Lung (tissue), 12 donors: ENCODE measurements around the gene RAPGEF1. TPM values are rescaled to one million over a fixed set of nuclear protein-coding genes. Genes with fewer than 3 reads are reported as not detected.
A peak's percentile ranks its signal among the peaks of the same experiment; 100 is the strongest.

Experiments
- ATAC-seq: fragments of 200-7000 bp; cut with Tn5 transposase; one replicate; pipeline ENCODE4 v1.9.1; 2020; ENCODE audit warnings: moderate number of reproducible peaks; ENCODE audit not compliant: insufficient read depth, low FRiP score
- DNase-seq, 3 donors: peaks; one replicate each; pipeline ENCODE4 v3.0.0-alpha.2; 2013 to 2017
- H3K27ac ChIP-seq, 2 donors: one replicate each; pipeline ENCODE4 v1.5.1; 2013; ENCODE audit warnings: mild to moderate bottlenecking in 2 of 2, moderate library complexity in 2 of 2, control low read depth in 1 of 2, inconsistent platforms in 1 of 2, low read depth in 1 of 2, low read length in 1 of 2
- H3K27me3 ChIP-seq, 3 donors: one replicate each; pipeline ENCODE4 v1.5.1; 2013; ENCODE audit warnings: low read length in 2 of 3; ENCODE audit not compliant: control insufficient read depth in 3 of 3, insufficient read depth in 3 of 3
- H3K36me3 ChIP-seq, 4 donors: one replicate each; pipeline ENCODE4 v1.5.1; 2013; ENCODE audit warnings: low read length in 4 of 4, mild to moderate bottlenecking in 1 of 4, moderate library complexity in 1 of 4; ENCODE audit not compliant: control insufficient read depth in 4 of 4, insufficient read depth in 4 of 4
- H3K4me1 ChIP-seq, 5 donors: one replicate each; pipeline ENCODE4 v1.5.1; 2013; ENCODE audit warnings: low read length in 5 of 5, mild to moderate bottlenecking in 2 of 5, moderate library complexity in 1 of 5; ENCODE audit not compliant: control insufficient read depth in 5 of 5, insufficient read depth in 5 of 5
- H3K4me3 ChIP-seq: one replicate; pipeline ENCODE4 v1.5.1; 2013; ENCODE audit warnings: mild to moderate bottlenecking, control low read depth, moderate library complexity
- H3K9ac ChIP-seq, 2 donors: one replicate each; pipeline ENCODE4 v1.5.1; 2013; ENCODE audit warnings: low read length in 2 of 2, control low read depth in 1 of 2; ENCODE audit not compliant: insufficient read depth in 1 of 2
- H3K9me3 ChIP-seq, 4 donors: one replicate each; pipeline ENCODE4 v1.5.1; 2013; ENCODE audit warnings: low read length in 3 of 4, mild to moderate bottlenecking in 1 of 4, moderate library complexity in 1 of 4; ENCODE audit not compliant: control insufficient read depth in 4 of 4, insufficient read depth in 3 of 4
- WGBS, 2 donors: extraction: QIAGEN DNeasy Blood & Tissue Kit; methylation state at CpG; one replicate each; pipeline ENCODE4 v1.1.7; 2013; 5-methylcytosine and 5-hydroxymethylcytosine counted together
- polyA plus RNA-seq, 2 donors: library from polyadenylated mRNA; stranded (reverse); fragments of 200-250 nt; gene quantifications; one replicate each; pipeline ENCODE4 v1.2.1, GENCODE V29; 2013
- total RNA-seq, 2 donors: library from RNA; depleted of rRNA in 1 of 2; stranded (reverse); fragments of >200 nt in 1 of 2; gene quantifications; one replicate each; pipeline ENCODE4 v1.2.1, GENCODE V29; 2014 to 2021
- TF ChIP-seq, protein P1 (sequence below): IDR thresholded peaks from 2 replicates; pipeline ENCODE4 v1.5.1; 2012; ENCODE audit warnings: mild to moderate bottlenecking; ENCODE audit errors: control extremely low read depth, extremely low read depth
- donor health status: control.
- donor health status: control.
- donor health status: Bipolar disorder and iron deficiency.
- donor health status: healthy.
- donor health status: DM: yes; HTN: yes; CAD: no.

The RAPGEF1 gene
- total and polyA plus RNA-seq, 4 donors: 38.9 to 134 (median 55.1) TPM

DNA sequence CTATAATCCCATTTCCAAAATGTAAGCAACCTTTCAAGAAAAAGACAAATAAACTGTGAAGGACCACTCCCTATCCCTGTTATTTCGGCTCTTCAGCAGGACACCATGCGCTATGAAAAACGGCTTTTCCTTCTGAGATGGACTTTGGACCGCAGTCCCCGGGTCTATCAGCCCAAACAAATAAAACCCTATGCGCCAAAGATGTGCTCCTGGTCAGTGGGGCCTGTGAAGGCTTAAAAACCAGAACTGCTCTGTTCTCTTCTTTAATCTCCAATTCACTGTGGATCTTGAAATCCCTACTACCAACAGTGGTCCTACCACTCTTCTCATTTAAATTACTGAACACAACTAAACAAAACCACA, 33.3 kb downstream of the RAPGEF1 start:
- WGBS, 2 donors: 74 to 92% methylated on average over 6 of the region's 6 CpGs
- H3K4me1 ChIP-seq: peaks cover 14 to 29% (median 21%) of the 10 kb centered on the region in 5 donors
- H3K36me3 ChIP-seq: peaks cover 0 to 2% (median 0%) of the 10 kb centered on the region in 4 donors
- no peak overlapping the region for H3K9ac ChIP-seq
- ATAC-seq (no peak), DNase-seq (no peak)
- TF ChIP-seq, protein P1, sequence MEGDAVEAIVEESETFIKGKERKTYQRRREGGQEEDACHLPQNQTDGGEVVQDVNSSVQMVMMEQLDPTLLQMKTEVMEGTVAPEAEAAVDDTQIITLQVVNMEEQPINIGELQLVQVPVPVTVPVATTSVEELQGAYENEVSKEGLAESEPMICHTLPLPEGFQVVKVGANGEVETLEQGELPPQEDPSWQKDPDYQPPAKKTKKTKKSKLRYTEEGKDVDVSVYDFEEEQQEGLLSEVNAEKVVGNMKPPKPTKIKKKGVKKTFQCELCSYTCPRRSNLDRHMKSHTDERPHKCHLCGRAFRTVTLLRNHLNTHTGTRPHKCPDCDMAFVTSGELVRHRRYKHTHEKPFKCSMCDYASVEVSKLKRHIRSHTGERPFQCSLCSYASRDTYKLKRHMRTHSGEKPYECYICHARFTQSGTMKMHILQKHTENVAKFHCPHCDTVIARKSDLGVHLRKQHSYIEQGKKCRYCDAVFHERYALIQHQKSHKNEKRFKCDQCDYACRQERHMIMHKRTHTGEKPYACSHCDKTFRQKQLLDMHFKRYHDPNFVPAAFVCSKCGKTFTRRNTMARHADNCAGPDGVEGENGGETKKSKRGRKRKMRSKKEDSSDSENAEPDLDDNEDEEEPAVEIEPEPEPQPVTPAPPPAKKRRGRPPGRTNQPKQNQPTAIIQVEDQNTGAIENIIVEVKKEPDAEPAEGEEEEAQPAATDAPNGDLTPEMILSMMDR: no peak
- H3K9me3 ChIP-seq: no peaks in the 10 kb centered on the region
- no peaks in the 10 kb centered on the region for H3K27me3 ChIP-seq
- H3K27ac ChIP-seq: peak overlapping the region; percentile 26 to 78
- H3K4me3 ChIP-seq: no peak overlapping the region

DNA sequence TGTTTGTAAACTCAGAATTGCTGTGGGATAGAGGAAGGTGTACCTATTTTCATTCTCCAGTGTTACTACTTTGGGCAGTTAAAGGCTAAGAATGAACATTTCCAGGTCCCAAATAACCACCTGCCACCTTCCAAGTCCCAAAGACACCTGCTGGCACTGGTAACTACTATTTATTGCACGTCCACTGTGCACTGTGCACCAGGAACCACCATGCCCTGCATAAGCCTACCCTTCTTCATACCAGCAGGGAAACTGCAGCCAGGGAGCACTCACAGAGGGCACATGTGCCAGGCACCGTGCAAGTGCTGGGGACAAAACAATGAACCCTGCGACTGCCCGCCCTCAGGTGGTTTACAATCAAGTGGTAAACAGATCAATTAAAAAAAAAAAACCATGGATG, 34.9 kb downstream of the RAPGEF1 start:
- Histone ChIP-seq H3K4me3 (no peak overlapping the region), H3K4me1 (peaks cover 14 to 35% (median 21%) of the 10 kb centered on the region in 5 donors), H3K9ac (no peak overlapping the region), H3K27ac (peak overlapping the region; percentile 55 to 56), H3K27me3 (no peaks in the 10 kb centered on the region), H3K36me3 (peaks cover 0 to 2% (median 0%) of the 10 kb centered on the region in 4 donors), H3K9me3 (no peaks in the 10 kb centered on the region)
- TF ChIP-seq, protein P1: no peak
- ATAC-seq: no peak
- DNase-seq: no peak
- 82 to 87% methylated on average over 4 of the region's 4 CpGs for WGBS, 2 donors

DNA sequence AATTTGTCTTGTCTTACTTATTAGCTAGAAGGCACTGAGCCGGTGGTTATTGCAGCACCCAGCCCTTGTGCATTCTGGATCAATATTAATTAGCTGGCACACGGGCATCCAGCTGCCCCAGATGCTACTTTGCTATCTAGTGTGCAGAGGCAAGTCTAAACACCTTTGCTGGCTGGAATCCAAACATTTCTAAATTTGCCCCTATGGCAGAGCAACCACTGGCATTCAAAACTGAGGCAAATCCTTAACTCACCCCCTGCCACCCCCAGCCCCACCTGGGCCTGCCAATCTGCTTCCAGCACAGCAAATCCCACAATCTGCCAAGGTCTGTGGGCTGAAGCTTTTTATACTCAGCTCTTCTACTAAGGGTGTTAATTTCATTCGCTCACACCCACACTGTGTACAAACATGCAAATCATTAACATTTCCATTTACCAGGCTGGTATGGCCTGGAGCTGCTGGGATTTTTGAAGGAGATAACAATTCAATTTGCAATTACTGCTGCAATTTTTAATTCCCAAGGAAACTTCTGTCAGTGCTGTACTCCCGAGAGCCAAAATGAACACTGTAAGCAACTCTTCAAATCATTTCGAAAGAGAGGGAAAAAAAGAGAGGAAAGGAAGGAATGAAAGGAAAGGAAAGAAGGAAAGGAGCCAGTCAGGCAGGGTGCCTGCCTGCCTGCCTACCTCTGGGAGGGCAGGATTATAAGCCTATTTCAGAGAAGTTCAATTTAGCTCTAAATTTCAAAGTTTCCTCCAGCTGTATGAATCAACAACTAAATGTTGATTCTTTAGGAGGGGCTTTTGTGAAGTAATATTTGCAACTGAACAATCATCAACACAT, 35.5 kb downstream of the RAPGEF1 start:
- ATAC-seq (no peak), DNase-seq (no peak)
- Histone ChIP-seq H3K27me3 (no peaks in the 10 kb centered on the region), H3K9ac (peak overlapping the region in 1 of 2 donors; percentile 19), H3K27ac (peak overlapping the region; percentile 24 to 34), H3K4me3 (no peak overlapping the region), H3K36me3 (peaks cover 0 to 2% (median 0%) of the 10 kb centered on the region in 4 donors), H3K9me3 (no peaks in the 10 kb centered on the region), H3K4me1 (peaks cover 10 to 37% (median 23%) of the 10 kb centered on the region in 5 donors)
- TF ChIP-seq, protein P1: no peak
- 60 to 69% methylated on average over 5 of the region's 5 CpGs for WGBS, 2 donors
